Endothelial cell of umbilical vein (primary cell): ENCODE data around the gene FCMR.

Experiments used
- TF ChIP-seq, protein P1 (sequence below): IDR thresholded peaks from 2 replicates; pipeline ENCODE4 v1.6.1; 2011; ENCODE audit not compliant: insufficient read depth, insufficient read length
- TF ChIP-seq, protein P2 (sequence below), 2 donors: IDR thresholded peaks; 1 replicate in 1 of 2; 2 replicates in 1 of 2; pipeline ENCODE4 v1.5.1; 2011; ENCODE audit warnings: low read length in 2 of 2, mild to moderate bottlenecking in 2 of 2, moderate library complexity in 2 of 2, control low read depth in 1 of 2, inconsistent platforms in 1 of 2, low read depth in 1 of 2; ENCODE audit not compliant: insufficient read depth in 1 of 2; ENCODE audit errors: extremely low read depth in 1 of 2

DNA sequence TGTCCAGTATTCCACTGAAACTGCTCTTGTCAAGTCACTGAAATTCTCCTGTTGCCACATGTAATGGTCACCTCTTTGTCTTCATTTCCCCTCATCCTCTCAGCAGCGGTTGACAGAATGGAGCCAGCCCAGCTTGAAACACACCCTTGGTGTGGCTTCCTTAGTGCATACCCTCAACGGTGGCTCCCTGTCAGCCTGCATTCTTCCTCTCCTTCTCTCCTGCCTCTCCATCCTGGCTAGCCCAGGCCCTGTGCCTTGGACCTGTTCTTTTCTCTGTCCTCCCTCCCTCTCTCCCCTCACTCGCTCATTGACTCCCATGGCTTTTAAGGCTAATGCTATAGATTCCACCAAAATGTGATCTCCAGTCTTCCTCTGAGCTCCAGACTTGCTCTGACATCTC, 3.7 kb downstream of the FCMR start:
- TF ChIP-seq, protein P1, sequence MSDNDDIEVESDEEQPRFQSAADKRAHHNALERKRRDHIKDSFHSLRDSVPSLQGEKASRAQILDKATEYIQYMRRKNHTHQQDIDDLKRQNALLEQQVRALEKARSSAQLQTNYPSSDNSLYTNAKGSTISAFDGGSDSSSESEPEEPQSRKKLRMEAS, result no peak
- TF ChIP-seq, protein P2, sequence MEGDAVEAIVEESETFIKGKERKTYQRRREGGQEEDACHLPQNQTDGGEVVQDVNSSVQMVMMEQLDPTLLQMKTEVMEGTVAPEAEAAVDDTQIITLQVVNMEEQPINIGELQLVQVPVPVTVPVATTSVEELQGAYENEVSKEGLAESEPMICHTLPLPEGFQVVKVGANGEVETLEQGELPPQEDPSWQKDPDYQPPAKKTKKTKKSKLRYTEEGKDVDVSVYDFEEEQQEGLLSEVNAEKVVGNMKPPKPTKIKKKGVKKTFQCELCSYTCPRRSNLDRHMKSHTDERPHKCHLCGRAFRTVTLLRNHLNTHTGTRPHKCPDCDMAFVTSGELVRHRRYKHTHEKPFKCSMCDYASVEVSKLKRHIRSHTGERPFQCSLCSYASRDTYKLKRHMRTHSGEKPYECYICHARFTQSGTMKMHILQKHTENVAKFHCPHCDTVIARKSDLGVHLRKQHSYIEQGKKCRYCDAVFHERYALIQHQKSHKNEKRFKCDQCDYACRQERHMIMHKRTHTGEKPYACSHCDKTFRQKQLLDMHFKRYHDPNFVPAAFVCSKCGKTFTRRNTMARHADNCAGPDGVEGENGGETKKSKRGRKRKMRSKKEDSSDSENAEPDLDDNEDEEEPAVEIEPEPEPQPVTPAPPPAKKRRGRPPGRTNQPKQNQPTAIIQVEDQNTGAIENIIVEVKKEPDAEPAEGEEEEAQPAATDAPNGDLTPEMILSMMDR (IDR thresholded peaks at IDR 0.05; ENCODE audit: extremely low read depth in 1 of 2, insufficient read depth in 1 of 2, low read depth in 1 of 2, low read length in 2 of 2), result no peak
